Embryonic facial prominence (tissue), 1 donor: ENCODE measurements around the gene FSTL4.

Source experiments
- DNase-seq: peaks from one replicate; pipeline ENCODE4 v3.0.0-alpha.2; 2016; ENCODE audit errors: extremely low spot score

Gene FSTL4

GRCh38 chr5:133428072-133428660 is 184.2 kb downstream of the FSTL4 start:
- DNase-seq: no peak

- DNase-seq: no peak
These were observed 185.1 kb downstream of the FSTL4 start for GRCh38 chr5:133427121-133427777.

GRCh38 chr5:133426264-133426663 is 186.1 kb downstream of the FSTL4 start:
- no peak for DNase-seq

- DNase-seq: no peak
These were observed 186.6 kb downstream of the FSTL4 start for GRCh38 chr5:133425764-133426163.

- no peak for DNase-seq
These were observed 187.1 kb downstream of the FSTL4 start for GRCh38 chr5:133425222-133425621.

- DNase-seq: peak; percentile 12
These were observed 188.6 kb downstream of the FSTL4 start for GRCh38 chr5:133423618-133424282.

- no peak for DNase-seq
These were observed 189.2 kb downstream of the FSTL4 start for GRCh38 chr5:133423011-133423617.

GRCh38 chr5:133421806-133422205 is 190.5 kb downstream of the FSTL4 start:
- no peak for DNase-seq

- DNase-seq: no peak
These were observed 190.9 kb downstream of the FSTL4 start for GRCh38 chr5:133421394-133421793.

- no peak for DNase-seq
These were observed 191.7 kb downstream of the FSTL4 start for GRCh38 chr5:133420440-133421301.

GRCh38 chr5:133415906-133416305 is 196.4 kb downstream of the FSTL4 start:
- no peak for DNase-seq

GRCh38 chr5:133415506-133415905 is 196.8 kb downstream of the FSTL4 start:
- no peak for DNase-seq

GRCh38 chr5:133412661-133413060 is 199.7 kb downstream of the FSTL4 start:
- DNase-seq: no peak

- DNase-seq: no peak
These were observed 202.0 kb downstream of the FSTL4 start for GRCh38 chr5:133410335-133410828.

GRCh38 chr5:133409210-133409674 is 203.1 kb downstream of the FSTL4 start:
- no peak for DNase-seq

- DNase-seq: no peak
These were observed 204.0 kb downstream of the FSTL4 start for GRCh38 chr5:133408322-133408721.

GRCh38 chr5:133406977-133407632 is 205.2 kb downstream of the FSTL4 start:
- DNase-seq: no peak

- no peak for DNase-seq
These were observed 205.9 kb downstream of the FSTL4 start for GRCh38 chr5:133406208-133406976.

- DNase-seq: no peak
These were observed 206.9 kb downstream of the FSTL4 start for GRCh38 chr5:133405275-133406034.
